ENCODE data around the gene WNT9A. TPM values are rescaled to one million over a fixed set of nuclear protein-coding genes. Genes with fewer than 3 reads are reported as not detected.

The WNT9A gene
- total and polyA plus RNA-seq, 7 donors, result 7.6 to 49.7 (median 22.0) TPM

GRCh38 chr1:227920896-227921295, 26.8 kb downstream of the WNT9A start:
- intact Hi-C loops (cut with DNase I), result no loop called here
- TF ChIP-seq CTCF (IDR thresholded peaks at IDR 0.05), result no peak
- 85 to 94% (median 91%) methylated on average over 8 of the region's 8 CpGs for WGBS, 3 donors

GRCh38 chr1:227920426-227920825, 27.3 kb downstream of the WNT9A start:
- ATAC-seq (no peak), DNase-seq (peak in 1 of 2 donors; percentile 19)
- peaks cover 0 to 49% of the 10 kb centered on the region in 2 donors for H3K36me3 ChIP-seq (ENCODE audit: insufficient read depth in 1 of 2, low read depth in 1 of 2)
- intact Hi-C loops (cut with DNase I), result no loop called here
- H3K4me1 ChIP-seq, result no peaks in the 10 kb centered on the region
- no peaks in the 10 kb centered on the region for H3K9me3 ChIP-seq
- H3K4me3 ChIP-seq, result no peak overlapping the region
- WGBS, 3 donors, result 89 to 91% (median 90%) methylated on average over 11 of the region's 11 CpGs
- no peaks in the 10 kb centered on the region for H3K27me3 ChIP-seq (ENCODE audit: insufficient read depth in 3 of 3, low read length in 2 of 3)
- no peak for TF ChIP-seq CTCF (IDR thresholded peaks at IDR 0.05)
- no peak overlapping the region for H3K27ac ChIP-seq

More at GRCh38 chr1:227920896-227921295, 26.8 kb downstream of the WNT9A start:
- H3K36me3 ChIP-seq (ENCODE audit: insufficient read depth in 1 of 2, low read depth in 1 of 2), result peaks cover 0 to 49% of the 10 kb centered on the region in 2 donors
- H3K4me3 ChIP-seq, result no peak overlapping the region
- no peaks in the 10 kb centered on the region for H3K27me3 ChIP-seq (ENCODE audit: insufficient read depth in 3 of 3, low read length in 2 of 3)
- DNase-seq, result peak in 1 of 2 donors; percentile 37
- H3K27ac ChIP-seq, result no peak overlapping the region
- ATAC-seq, result no peak
- no peaks in the 10 kb centered on the region for H3K4me1 ChIP-seq
- no peaks in the 10 kb centered on the region for H3K9me3 ChIP-seq

- Histone ChIP-seq H3K36me3 (ENCODE audit: insufficient read depth in 1 of 2, low read depth in 1 of 2) (peaks cover 0 to 44% of the 10 kb centered on the region in 2 donors), H3K27me3 (ENCODE audit: insufficient read depth in 3 of 3, low read length in 2 of 3) (no peaks in the 10 kb centered on the region), H3K27ac (no peak overlapping the region), H3K4me3 (no peak overlapping the region), H3K4me1 (no peaks in the 10 kb centered on the region), H3K9me3 (no peaks in the 10 kb centered on the region)
- 30 to 53% (median 37%) methylated on average over 12 of the region's 12 CpGs for WGBS, 3 donors
- DNase-seq (peak in 1 of 2 donors; percentile 14), ATAC-seq (no peak)
- intact Hi-C loops (cut with DNase I), result no loop called here
- no peak for TF ChIP-seq CTCF (IDR thresholded peaks at IDR 0.05)
Observed at GRCh38 chr1:227919906-227920305, 27.8 kb downstream of the WNT9A start.

- DNase-seq, result peak in 1 of 2 donors; percentile 32
Observed at GRCh38 chr1:227918736-227919135, 29.0 kb downstream of the WNT9A start.

More at GRCh38 chr1:227918736-227919135, 29.0 kb downstream of the WNT9A start:
- Histone ChIP-seq H3K4me1 (no peaks in the 10 kb centered on the region), H3K27me3 (ENCODE audit: insufficient read depth in 3 of 3, low read length in 2 of 3) (no peaks in the 10 kb centered on the region), H3K9me3 (no peaks in the 10 kb centered on the region), H3K27ac (no peak overlapping the region), H3K4me3 (no peak overlapping the region), H3K36me3 (ENCODE audit: insufficient read depth in 1 of 2, low read depth in 1 of 2) (peaks cover 0 to 38% of the 10 kb centered on the region in 2 donors)
- no peak for ATAC-seq
- no peak for TF ChIP-seq CTCF (IDR thresholded peaks at IDR 0.05)
- intact Hi-C loops (cut with DNase I), result no loop called here
- WGBS, 3 donors, result 95 to 96% (median 95%) methylated on average over 9 of the region's 9 CpGs

Data from psoas muscle (tissue), 8 donors.